Stimulated activated CD4-positive, alpha-beta T cell treated with anti-CD3 and anti-CD28 coated beads, Interleukin-2, amount 100 ng/mL, for 48 hours (primary cell): ENCODE results near the gene SPECC1.
"Not testable (repeated sequence)": the region's sequence is repeated elsewhere in the genome, so short reads cannot be mapped to it uniquely, and the experiment has no call there.

ENCODE experiments used
- DNase-seq, 2 donors: peaks; one replicate each; pipeline ENCODE4 v3.0.0-alpha.2; 2020

SPECC1 gene

GRCh38 chr17:20246692-20247091, 237.5 kb downstream of the SPECC1 start:
- DNase-seq: no peak

GRCh38 chr17:20253323-20253722, 244.2 kb downstream of the SPECC1 start:
- DNase-seq: no peak

GRCh38 chr17:20254541-20254940, 245.4 kb downstream of the SPECC1 start:
- DNase-seq: no peak

- no peak for DNase-seq
These were observed 247.0 kb downstream of the SPECC1 start for GRCh38 chr17:20256144-20256543.

GRCh38 chr17:20257008-20257407, 247.8 kb downstream of the SPECC1 start:
- no peak for DNase-seq

GRCh38 chr17:20257798-20258197, 248.6 kb downstream of the SPECC1 start:
- no peak for DNase-seq

- no peak for DNase-seq
These were observed 250.5 kb downstream of the SPECC1 start for GRCh38 chr17:20259668-20260067.

- DNase-seq: no peak
These were observed 251.1 kb downstream of the SPECC1 start for GRCh38 chr17:20260268-20260667.

- DNase-seq: no peak
These were observed 253.3 kb downstream of the SPECC1 start for GRCh38 chr17:20262226-20263114.

GRCh38 chr17:20263115-20263433, 253.9 kb downstream of the SPECC1 start:
- DNase-seq: not testable (repeated sequence)

- DNase-seq: no peak
These were observed 254.4 kb downstream of the SPECC1 start for GRCh38 chr17:20263595-20263994.

GRCh38 chr17:20264996-20265395, 255.8 kb downstream of the SPECC1 start:
- no peak for DNase-seq

GRCh38 chr17:20266806-20267458, 257.8 kb downstream of the SPECC1 start:
- DNase-seq: no peak

- DNase-seq: no peak
These were observed 258.3 kb downstream of the SPECC1 start for GRCh38 chr17:20267459-20267842.

GRCh38 chr17:20270369-20270768, 261.2 kb downstream of the SPECC1 start:
- no peak for DNase-seq

GRCh38 chr17:20271011-20271610, 262.0 kb downstream of the SPECC1 start:
- no peak for DNase-seq

GRCh38 chr17:20273741-20274500, 264.8 kb downstream of the SPECC1 start:
- no peak for DNase-seq

- no peak for DNase-seq
These were observed 266.5 kb downstream of the SPECC1 start for GRCh38 chr17:20275653-20276052.

- DNase-seq: no peak
These were observed 267.3 kb downstream of the SPECC1 start for GRCh38 chr17:20276421-20276820.

- DNase-seq: no peak
These were observed 269.6 kb downstream of the SPECC1 start for GRCh38 chr17:20278805-20279204.

- DNase-seq: no peak
These were observed 270.5 kb downstream of the SPECC1 start for GRCh38 chr17:20279631-20280030.

GRCh38 chr17:20280051-20280450, 270.9 kb downstream of the SPECC1 start:
- DNase-seq: no peak

GRCh38 chr17:20280851-20281250, 271.7 kb downstream of the SPECC1 start:
- no peak for DNase-seq
